Activated CD8-positive, alpha-beta memory T cell treated with anti-CD3 and anti-CD28 coated beads for 48 hours (primary cell): ENCODE data around the gene NEBL.
"Not testable (repeated sequence)": the region's sequence is repeated elsewhere in the genome, so short reads cannot be mapped to it uniquely, and the experiment has no call there.

ENCODE experiments used
- DNase-seq, 3 experiments: peaks; one replicate each; pipeline ENCODE4 v3.0.0-alpha.2; 2020; ENCODE audit warnings: low read depth in 2 of 3, low spot score in 2 of 3

NEBL gene

DNA sequence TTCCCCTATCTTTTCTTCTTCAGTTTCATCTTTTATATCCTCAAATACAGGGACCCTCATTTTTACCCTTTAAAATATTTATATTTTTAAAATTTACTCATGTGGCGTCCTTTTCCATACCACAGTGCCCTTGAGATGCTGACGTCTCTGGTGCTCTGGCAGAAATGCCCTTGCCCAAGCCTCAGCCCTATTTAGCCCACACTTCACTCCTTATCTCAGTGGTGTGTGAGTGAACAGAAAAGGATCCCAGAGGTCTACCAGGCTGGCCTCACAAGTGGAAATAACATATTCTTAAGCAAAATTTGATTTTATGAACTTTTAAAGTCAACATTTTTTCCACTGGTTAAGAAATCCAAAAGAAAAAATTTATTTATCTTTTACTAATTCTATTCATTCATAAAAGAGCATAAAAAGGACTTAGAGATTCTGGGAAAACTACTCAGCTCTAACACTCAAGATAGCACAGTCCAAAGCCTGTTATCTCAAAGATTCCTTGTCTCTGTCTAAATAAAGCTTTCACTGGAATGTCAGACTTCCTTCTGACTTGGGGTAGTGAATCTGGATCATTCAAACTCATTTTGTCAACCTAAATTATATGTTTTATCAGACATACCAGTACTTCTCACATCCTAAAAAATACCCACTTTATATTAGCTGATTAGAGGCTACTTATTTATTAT, at the start of gene NEBL:
Gene NEBL, minus strand, starts transcription at position 166 of the 680 bp plus-strand sequence. Its CDS starts 106 bp downstream, at position 60.
- no peak for DNase-seq

GRCh38 chr10:20945546-20946332, 48.6 kb upstream of the NEBL start:
- no peak for DNase-seq

DNA sequence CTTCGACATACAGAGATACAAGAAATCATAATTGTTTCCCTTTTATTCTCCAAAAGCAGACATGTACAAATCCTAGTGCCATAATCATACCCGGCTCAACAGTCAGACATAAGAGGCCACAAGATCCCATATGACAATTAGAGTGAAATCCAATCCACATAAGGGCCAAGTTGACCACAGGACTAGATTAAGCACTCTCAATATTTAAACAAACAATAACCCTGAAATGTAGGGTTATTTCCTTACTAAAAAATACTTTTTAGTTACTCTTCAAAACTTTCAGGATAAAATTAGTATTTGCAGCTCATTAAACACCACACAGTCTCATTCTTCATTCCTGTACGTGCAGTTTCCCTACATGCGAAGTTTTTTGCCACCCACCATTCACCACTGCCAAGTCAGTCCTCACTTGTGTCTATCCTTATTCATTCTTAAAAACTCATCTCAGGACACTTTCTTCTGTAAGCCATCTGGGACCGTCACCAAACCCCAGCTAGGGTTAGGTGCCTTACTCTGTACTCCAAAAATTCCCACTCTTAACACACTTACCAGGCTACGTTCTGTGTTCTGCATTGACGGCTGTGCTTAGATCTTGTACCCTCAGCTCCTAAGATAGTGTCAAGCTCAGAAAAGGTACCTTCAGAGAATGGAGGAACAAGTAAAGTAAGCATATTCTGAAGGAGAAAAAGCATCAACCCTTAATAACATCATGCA, 47.8 kb upstream of the NEBL start:
- no peak for DNase-seq

GRCh38 chr10:20939414-20939813, 42.3 kb upstream of the NEBL start:
- DNase-seq: not testable (repeated sequence)

GRCh38 chr10:20936396-20936795, 39.3 kb upstream of the NEBL start:
- no peak for DNase-seq

- no peak for DNase-seq
These were observed 38.8 kb upstream of the NEBL start for GRCh38 chr10:20935931-20936330.

DNA sequence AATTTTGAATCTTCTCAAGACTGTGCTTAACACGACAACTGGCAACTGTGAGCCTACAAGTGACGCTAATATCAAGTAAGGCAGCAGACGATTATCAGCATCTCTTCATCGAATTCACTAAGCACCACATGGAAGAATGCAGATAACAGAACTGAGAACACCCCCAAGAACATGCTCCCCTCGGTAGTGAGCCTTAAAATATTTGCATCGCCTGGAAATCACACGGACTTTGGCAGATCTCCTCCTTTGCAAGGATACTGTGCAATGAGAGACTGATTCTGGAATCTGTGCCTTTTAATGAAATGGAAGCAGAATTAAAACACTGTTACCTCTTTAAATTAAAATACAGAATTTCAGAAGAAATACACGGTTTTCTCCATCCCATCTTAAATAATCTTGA, 38.2 kb upstream of the NEBL start:
- no peak for DNase-seq

GRCh38 chr10:20933705-20934104, 36.6 kb upstream of the NEBL start:
- no peak for DNase-seq

DNA sequence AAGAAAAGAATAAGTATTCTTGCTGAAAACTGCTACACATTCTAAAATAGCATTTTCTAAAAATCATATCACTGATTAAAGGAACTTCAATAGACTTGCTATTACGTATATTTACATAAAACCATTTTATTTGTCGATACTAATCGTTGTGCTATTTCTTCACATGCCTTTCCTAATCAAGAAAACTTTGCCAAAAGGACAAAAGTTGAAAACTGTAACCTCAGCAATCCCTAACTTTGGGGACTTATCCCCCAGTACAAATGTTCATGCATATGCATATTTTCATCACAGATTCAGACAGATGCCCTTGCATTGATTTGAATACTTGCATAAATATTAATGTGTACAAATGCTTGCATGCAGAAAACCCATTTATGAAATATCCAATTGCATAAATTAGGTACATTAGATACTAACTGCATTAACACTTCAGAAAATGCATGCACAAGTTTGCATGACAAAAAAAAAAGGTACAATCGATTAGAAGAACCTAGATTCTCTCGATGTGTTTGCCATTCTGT, 35.6 kb upstream of the NEBL start:
- no peak for DNase-seq

GRCh38 chr10:20931156-20931795, 34.2 kb upstream of the NEBL start:
- no peak for DNase-seq

- no peak for DNase-seq
These were observed 30.3 kb upstream of the NEBL start for GRCh38 chr10:20927456-20927855.

- DNase-seq: no peak
These were observed 25.3 kb upstream of the NEBL start for GRCh38 chr10:20922451-20922850.

- no peak for DNase-seq
These were observed 24.9 kb upstream of the NEBL start for GRCh38 chr10:20922033-20922432.

GRCh38 chr10:20920061-20920460, 22.9 kb upstream of the NEBL start:
- DNase-seq: no peak

- no peak for DNase-seq
These were observed 22.4 kb upstream of the NEBL start for GRCh38 chr10:20919481-20919880.

GRCh38 chr10:20916976-20917375, 19.9 kb upstream of the NEBL start:
- no peak for DNase-seq

- DNase-seq: no peak
These were observed 15.9 kb upstream of the NEBL start for GRCh38 chr10:20912969-20913368.

DNA sequence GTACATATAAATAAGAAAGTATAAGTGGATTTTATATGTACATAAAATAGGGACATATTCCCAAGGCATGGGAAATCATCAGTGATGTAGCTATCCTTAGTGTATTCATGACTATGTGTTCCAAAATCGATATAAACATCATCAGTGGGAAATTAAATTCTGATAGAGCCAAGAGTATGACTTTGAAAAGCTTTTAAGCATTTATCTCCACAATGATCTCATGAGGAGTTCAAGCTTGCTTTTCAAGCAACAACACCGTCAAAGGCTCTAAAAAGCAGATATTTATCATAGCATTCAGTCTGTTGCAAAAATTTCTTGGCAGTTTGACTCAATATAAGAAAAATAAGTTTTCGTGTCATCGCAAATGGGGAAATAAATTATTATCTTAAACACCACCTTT, 14.5 kb upstream of the NEBL start:
- DNase-seq: no peak

DNA sequence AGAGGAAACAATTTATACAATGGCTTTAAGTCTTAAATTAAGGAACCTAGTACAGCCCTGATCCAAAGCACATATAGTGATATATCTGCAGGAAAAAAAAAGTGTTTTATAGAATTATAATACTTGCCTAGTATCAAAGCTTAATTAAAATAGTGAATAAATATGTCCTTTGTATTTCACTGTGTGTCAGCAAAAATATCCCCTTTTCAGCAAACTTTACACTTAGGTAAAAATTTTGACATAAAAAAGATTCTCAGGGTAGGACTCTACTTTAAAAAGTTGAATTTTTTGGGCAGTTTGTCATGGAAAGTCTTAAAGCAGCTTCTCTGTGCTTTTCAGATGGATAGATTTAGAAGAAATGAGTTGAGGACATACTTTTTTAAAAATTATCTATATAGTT, 12.7 kb upstream of the NEBL start:
- no peak for DNase-seq

- DNase-seq: no peak
These were observed 11.3 kb upstream of the NEBL start for GRCh38 chr10:20908391-20908790.

GRCh38 chr10:20903635-20904390, 6.7 kb upstream of the NEBL start:
- no peak for DNase-seq
